Osteoblast (primary cell): ENCODE results near the gene PAIP1. TPM values are rescaled to one million over a fixed set of nuclear protein-coding genes. Genes with fewer than 3 reads are reported as not detected.
"Not testable (repeated sequence)": the region's sequence is repeated elsewhere in the genome, so short reads cannot be mapped to it uniquely, and the experiment has no call there.

ENCODE experiments used
- DNase-seq: peaks from one replicate; pipeline ENCODE4 v3.0.0; 2011; ENCODE audit warnings: low spot score, mixed read lengths; ENCODE audit not compliant: insufficient read length; ENCODE audit errors: missing footprints
- H2AFZ ChIP-seq: 2 replicates; pipeline ENCODE4 v1.6.0; 2011; ENCODE audit warnings: mild to moderate bottlenecking, low read length
- H3K27ac ChIP-seq: 2 replicates; pipeline ENCODE4 v1.5.1; 2011; ENCODE audit warnings: mild to moderate bottlenecking, low read depth, low read length, moderate library complexity
- H3K27me3 ChIP-seq: 2 replicates; pipeline ENCODE4 v1.6.0; 2012; ENCODE audit warnings: mild to moderate bottlenecking, control low read depth, inconsistent platforms, low read length, moderate library complexity; ENCODE audit not compliant: insufficient read depth
- H3K36me3 ChIP-seq: 2 replicates; pipeline ENCODE4 v1.5.1; 2011; ENCODE audit warnings: mild to moderate bottlenecking, low read length, control low read depth, moderate library complexity; ENCODE audit not compliant: insufficient read depth
- H3K4me1 ChIP-seq: 2 replicates; pipeline ENCODE4 v1.5.1; 2011; ENCODE audit warnings: mild to moderate bottlenecking, low read length, control low read depth, moderate library complexity; ENCODE audit not compliant: insufficient read depth
- H3K4me2 ChIP-seq: 2 replicates; pipeline ENCODE4 v1.6.0; 2011; ENCODE audit warnings: mild to moderate bottlenecking, low read length; ENCODE audit not compliant: insufficient read depth
- H3K4me3 ChIP-seq: fragments of 200-600 bp; sonication (generic); 3 replicates; pipeline ENCODE4 v1.5.1; 2012; ENCODE audit warnings: mild to moderate bottlenecking, low read length, inconsistent platforms; ENCODE audit not compliant: insufficient read depth
- H3K79me2 ChIP-seq: 2 replicates; pipeline ENCODE4 v1.6.0; 2012; ENCODE audit warnings: mild to moderate bottlenecking, low read length, control low read depth, inconsistent platforms; ENCODE audit not compliant: insufficient read depth
- H3K9me3 ChIP-seq: 2 replicates; pipeline ENCODE4 v1.5.1; 2011; ENCODE audit warnings: low read depth, low read length, control low read depth
- H4K20me1 ChIP-seq: 2 replicates; pipeline ENCODE4 v1.6.0; 2012; ENCODE audit warnings: mild to moderate bottlenecking, low read length, control low read depth; ENCODE audit not compliant: insufficient read depth
- CTCF ChIP-seq: IDR thresholded peaks from 2 replicates; pipeline ENCODE4 v1.5.1; 2011; ENCODE audit warnings: mild to moderate bottlenecking, low read depth, low read length, moderate library complexity; ENCODE audit errors: extremely low read depth
- total RNA-seq: library from RNA; depleted of rRNA; stranded (reverse); fragments of >200 nt; gene quantifications from 2 replicates; pipeline ENCODE4 v1.2.3, GENCODE V29; 2012

The PAIP1 gene
- total RNA-seq, 1 donor = 122 TPM

- Histone ChIP-seq H3K36me3 (no peaks in the 10 kb centered on the region), H3K4me3 (peak overlapping the region; percentile 87), H3K4me2 (peak overlapping the region; percentile 95), H2AFZ (peak overlapping the region; percentile 88), H3K27ac (peak overlapping the region; percentile 100), H3K4me1 (peaks cover 19% of the 10 kb centered on the region), H4K20me1 (no peaks in the 10 kb centered on the region), H3K79me2 (peaks cover 20% of the 10 kb centered on the region), H3K9me3 (no peaks in the 10 kb centered on the region), H3K27me3 (no peaks in the 10 kb centered on the region)
- TF ChIP-seq CTCF = no peak
- peak; percentile 29 for DNase-seq
Observed at GRCh38 chr5:43514025-43514424, 42.9 kb downstream of the PAIP1 start.

- H3K9me3 ChIP-seq, H3K4me2 ChIP-seq, H3K27me3 ChIP-seq, H3K4me3 ChIP-seq, H2AFZ ChIP-seq, H4K20me1 ChIP-seq, H3K27ac ChIP-seq, H3K36me3 ChIP-seq, DNase-seq: not testable (repeated sequence)
- Histone ChIP-seq H3K79me2 (peaks cover 20% of the 10 kb centered on the region), H3K4me1 (peaks cover 19% of the 10 kb centered on the region)
Observed at GRCh38 chr5:43511062-43511461, 45.8 kb downstream of the PAIP1 start.

GRCh38 chr5:43498581-43498980 is 58.3 kb downstream of the PAIP1 start:
- H3K4me1 ChIP-seq = no peaks in the 10 kb centered on the region
- H4K20me1 ChIP-seq = no peaks in the 10 kb centered on the region
- no peak overlapping the region for H3K4me2 ChIP-seq
- no peak overlapping the region for H3K27ac ChIP-seq
- H3K4me3 ChIP-seq = no peak overlapping the region
- TF ChIP-seq CTCF = no peak
- H3K36me3 ChIP-seq = peaks cover 5% of the 10 kb centered on the region
- H3K9me3 ChIP-seq = no peaks in the 10 kb centered on the region
- H2AFZ ChIP-seq = no peak overlapping the region
- H3K27me3 ChIP-seq = no peaks in the 10 kb centered on the region
- no peak for DNase-seq
- no peaks in the 10 kb centered on the region for H3K79me2 ChIP-seq

GRCh38 chr5:43497311-43498104 is 59.4 kb downstream of the PAIP1 start:
- H3K79me2 ChIP-seq = no peaks in the 10 kb centered on the region
- no peak for DNase-seq
- no peaks in the 10 kb centered on the region for H4K20me1 ChIP-seq
- no peaks in the 10 kb centered on the region for H3K9me3 ChIP-seq
- H3K4me2 ChIP-seq = no peak overlapping the region
- no peaks in the 10 kb centered on the region for H3K4me1 ChIP-seq
- no peak overlapping the region for H3K27ac ChIP-seq
- no peak overlapping the region for H2AFZ ChIP-seq
- no peak for TF ChIP-seq CTCF
- H3K4me3 ChIP-seq = no peak overlapping the region
- peaks cover 1% of the 10 kb centered on the region for H3K36me3 ChIP-seq
- H3K27me3 ChIP-seq = no peaks in the 10 kb centered on the region
